ENCODE measurements around the gene USP33.
"Not testable (repeated sequence)": the region's sequence is repeated elsewhere in the genome, so short reads cannot be mapped to it uniquely, and the experiment has no call there.

- not testable (repeated sequence) for TF ChIP-seq CTCF (IDR thresholded peaks at IDR 0.05); ZFX (IDR thresholded peaks at IDR 0.05; ENCODE audit: borderline replicate concordance)
These were observed 10.2 kb downstream of the USP33 start for GRCh38 chr1:77749489-77749888.
